Endothelial cell of umbilical vein (primary cell): ENCODE results near the gene DARS2.

Experiments
- MYC ChIP-seq: IDR thresholded peaks from one replicate; pipeline ENCODE4 v1.6.1; 2011; ENCODE audit warnings: mild to moderate bottlenecking, low read depth, low read length
- POLR2A ChIP-seq: IDR thresholded peaks from 2 replicates; pipeline ENCODE4 v1.6.1; 2012; ENCODE audit warnings: low read depth, mild to moderate bottlenecking, control low read depth, low read length
- POLR2AphosphoS5 ChIP-seq: IDR thresholded peaks from 2 replicates; pipeline ENCODE4 v1.6.1; 2012; ENCODE audit warnings: low read depth, mild to moderate bottlenecking, control low read depth, low read length, moderate library complexity; ENCODE audit not compliant: insufficient read depth
- TF ChIP-seq, protein P1 (sequence below), 2 donors: IDR thresholded peaks; 1 replicate in 1 of 2; 2 replicates in 1 of 2; pipeline ENCODE4 v1.5.1; 2011; ENCODE audit warnings: low read length in 2 of 2, mild to moderate bottlenecking in 2 of 2, moderate library complexity in 2 of 2, control low read depth in 1 of 2, inconsistent platforms in 1 of 2, low read depth in 1 of 2; ENCODE audit not compliant: insufficient read depth in 1 of 2; ENCODE audit errors: extremely low read depth in 1 of 2

DNA sequence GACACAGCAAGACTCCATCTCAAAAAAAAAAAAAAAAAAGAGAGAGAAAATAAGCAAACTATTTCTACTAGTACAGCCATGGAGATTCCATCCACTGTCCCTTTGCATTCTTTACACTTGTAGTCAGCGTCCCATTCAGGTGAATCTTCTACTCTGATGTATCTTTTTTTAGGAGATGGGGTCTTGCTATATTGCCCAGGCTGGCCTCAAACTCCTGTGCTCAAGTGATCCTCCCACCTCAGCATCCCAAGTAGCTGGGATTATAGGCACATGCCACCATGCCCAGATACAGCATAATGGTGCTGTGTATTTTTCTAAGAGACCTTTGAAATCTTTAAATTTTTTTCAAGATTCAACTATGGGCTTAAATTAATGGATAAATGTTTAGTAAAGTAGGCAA, 8.3 kb downstream of the DARS2 start:
- TF ChIP-seq POLR2A, result no peak
- TF ChIP-seq, protein P1, sequence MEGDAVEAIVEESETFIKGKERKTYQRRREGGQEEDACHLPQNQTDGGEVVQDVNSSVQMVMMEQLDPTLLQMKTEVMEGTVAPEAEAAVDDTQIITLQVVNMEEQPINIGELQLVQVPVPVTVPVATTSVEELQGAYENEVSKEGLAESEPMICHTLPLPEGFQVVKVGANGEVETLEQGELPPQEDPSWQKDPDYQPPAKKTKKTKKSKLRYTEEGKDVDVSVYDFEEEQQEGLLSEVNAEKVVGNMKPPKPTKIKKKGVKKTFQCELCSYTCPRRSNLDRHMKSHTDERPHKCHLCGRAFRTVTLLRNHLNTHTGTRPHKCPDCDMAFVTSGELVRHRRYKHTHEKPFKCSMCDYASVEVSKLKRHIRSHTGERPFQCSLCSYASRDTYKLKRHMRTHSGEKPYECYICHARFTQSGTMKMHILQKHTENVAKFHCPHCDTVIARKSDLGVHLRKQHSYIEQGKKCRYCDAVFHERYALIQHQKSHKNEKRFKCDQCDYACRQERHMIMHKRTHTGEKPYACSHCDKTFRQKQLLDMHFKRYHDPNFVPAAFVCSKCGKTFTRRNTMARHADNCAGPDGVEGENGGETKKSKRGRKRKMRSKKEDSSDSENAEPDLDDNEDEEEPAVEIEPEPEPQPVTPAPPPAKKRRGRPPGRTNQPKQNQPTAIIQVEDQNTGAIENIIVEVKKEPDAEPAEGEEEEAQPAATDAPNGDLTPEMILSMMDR (IDR thresholded peaks at IDR 0.05; ENCODE audit: extremely low read depth in 1 of 2, insufficient read depth in 1 of 2, low read depth in 1 of 2, low read length in 2 of 2), result no peak
- TF ChIP-seq POLR2AphosphoS5, result no peak
- no peak for TF ChIP-seq MYC
